NCI-H2171 treated with DMSO at 0.1 percent for 48 hours (cell line): ENCODE results near the gene OR4X1.
"Not testable (repeated sequence)": the region's sequence is repeated elsewhere in the genome, so short reads cannot be mapped to it uniquely, and the experiment has no call there.

Experiments
- DNase-seq: peaks from one replicate; lab custom pipeline; 2025; lab: John Stamatoyannopoulos, UW

The OR4X1 gene, protein sequence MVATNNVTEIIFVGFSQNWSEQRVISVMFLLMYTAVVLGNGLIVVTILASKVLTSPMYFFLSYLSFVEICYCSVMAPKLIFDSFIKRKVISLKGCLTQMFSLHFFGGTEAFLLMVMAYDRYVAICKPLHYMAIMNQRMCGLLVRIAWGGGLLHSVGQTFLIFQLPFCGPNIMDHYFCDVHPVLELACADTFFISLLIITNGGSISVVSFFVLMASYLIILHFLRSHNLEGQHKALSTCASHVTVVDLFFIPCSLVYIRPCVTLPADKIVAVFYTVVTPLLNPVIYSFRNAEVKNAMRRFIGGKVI

GRCh38 chr11:48263423-48263911, at the start of gene OR4X1:
Gene OR4X1 (plus strand): TSS chr11:48263861. CDS start chr11:48263861, 0 bp downstream.
- DNase-seq = no peak

DNA sequence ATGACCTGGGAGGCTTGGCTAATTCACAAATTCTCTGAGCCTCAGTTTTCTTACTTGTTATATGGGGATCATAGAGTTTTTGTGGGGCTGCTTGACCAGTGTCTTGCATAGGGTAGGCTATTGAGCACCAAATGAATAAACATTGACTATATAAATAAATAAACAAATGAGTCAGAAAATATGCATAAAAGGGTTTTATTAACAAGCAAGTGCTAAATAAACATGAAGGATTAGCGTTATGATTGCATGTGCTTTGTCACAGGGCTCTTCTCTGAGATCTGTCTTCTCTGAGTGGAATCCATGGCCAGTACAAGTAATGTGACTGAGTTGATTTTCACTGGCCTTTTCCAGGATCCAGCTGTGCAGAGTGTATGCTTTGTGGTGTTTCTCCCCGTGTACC, 47.2 kb upstream of the OR4X1 start, which contains the start of gene OR4B1:
OR4B1 (plus strand) TSS at position 301 of the 400 bp plus-strand sequence; CDS start at position 301, 0 bp downstream.
- no peak for DNase-seq

- no peak for DNase-seq
Measured at GRCh38 chr11:48228761-48229160, 34.9 kb upstream of the OR4X1 start.

DNA sequence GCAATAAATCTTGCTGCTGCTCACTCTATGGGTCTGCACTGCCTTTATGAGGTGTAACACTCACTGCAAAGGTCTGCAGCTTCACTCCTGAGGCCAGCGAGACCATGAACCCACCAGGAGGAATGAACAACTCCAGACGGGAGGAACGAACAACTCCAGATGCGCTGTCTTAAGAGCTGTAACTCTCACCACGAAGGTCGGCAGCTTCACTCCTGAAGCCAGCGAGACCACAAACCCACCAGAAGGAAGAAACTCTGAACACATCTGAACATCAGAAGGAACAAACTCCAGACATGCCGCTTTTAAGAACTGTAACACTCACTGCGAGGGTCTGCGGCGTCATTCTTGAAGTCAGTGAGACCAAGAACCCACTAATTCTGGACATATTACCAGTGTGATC, 33.6 kb upstream of the OR4X1 start:
- not testable (repeated sequence) for DNase-seq

DNA sequence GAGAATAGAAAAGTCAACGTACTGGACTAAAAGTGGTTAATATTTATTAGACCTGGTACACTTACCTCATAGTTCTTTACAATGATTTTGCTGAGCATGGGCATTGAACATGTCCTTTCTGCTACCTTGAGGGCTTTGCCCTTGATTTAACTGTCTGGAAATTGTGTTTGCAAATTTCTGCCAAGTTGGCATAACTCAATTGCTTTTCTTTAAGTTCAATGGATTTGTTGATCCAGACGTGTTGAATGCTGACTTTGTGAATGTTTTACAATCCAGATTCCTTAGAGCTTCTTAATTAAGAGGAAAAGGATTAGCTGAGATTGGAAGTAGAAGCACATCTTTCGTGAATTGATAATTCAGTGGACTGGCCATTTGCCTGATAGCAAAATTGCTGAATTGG, 25.9 kb upstream of the OR4X1 start:
- DNase-seq = no peak

- no peak for DNase-seq
Measured at GRCh38 chr11:48242501-48242900, 21.2 kb upstream of the OR4X1 start.

DNA sequence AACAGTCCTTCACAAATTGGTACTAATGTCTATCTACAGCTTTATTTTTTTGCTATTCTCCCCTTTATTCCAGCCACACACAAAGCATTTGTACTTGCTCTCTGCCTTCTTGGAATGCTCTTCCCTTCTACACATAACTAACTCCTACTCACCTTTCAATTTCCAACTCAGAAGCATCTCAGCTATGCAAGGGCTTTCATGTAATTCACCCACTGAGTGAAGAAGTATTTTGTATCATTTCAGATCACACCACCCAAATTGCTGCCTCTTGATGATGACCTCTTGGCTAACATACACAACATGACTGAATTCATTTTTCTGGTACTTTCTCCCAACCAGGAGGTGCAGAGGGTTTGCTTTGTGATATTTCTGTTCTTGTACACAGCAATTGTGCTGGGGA, 18.9 kb upstream of the OR4X1 start, which contains the start of gene OR4X2:
OR4X2 (plus strand) TSS at position 301 of the 400 bp plus-strand sequence; CDS start at position 301, 0 bp downstream.
- no peak for DNase-seq

DNA sequence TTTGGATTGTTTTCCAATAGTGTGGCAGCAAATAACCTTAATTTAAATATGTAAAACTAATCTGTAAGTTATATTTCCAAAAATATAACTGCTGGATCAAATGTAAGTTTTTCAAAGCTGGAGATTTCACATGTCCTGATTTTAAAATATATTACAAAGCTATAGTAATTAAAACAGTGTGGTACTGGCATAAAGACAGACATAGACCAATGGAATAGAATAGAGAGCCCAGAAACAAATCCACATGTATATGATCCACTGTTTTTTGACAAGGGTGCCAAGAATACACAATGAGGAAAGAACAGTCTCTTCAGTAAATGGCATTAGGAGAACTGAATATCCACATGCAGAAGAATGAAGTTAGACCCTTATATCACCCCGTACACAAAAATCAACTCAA, 14.8 kb upstream of the OR4X1 start:
- DNase-seq = no peak

DNA sequence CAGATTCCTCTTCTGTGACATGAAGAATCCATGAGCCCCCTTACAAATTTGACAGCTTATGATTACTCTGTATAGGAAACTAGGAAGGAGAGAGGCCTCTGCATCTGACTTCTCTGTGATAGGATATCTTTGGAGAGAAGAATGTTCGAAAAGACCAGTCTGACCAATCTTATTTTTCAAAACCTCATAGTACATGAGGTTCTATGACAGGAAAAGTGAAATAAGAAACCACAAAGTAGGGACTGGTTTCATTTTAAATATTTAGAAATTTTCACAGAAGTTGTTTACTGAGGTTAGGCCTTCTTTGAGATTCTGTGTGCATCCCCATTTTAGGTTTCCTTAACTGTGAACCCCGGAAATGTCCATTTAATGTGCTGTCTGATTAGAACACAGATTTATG, 2.1 kb upstream of the OR4X1 start:
- no peak for DNase-seq

- no peak for DNase-seq
Measured at GRCh38 chr11:48270621-48271020, 7.0 kb downstream of the OR4X1 start.

- DNase-seq = no peak
Measured at GRCh38 chr11:48272606-48273005, 8.9 kb downstream of the OR4X1 start.

DNA sequence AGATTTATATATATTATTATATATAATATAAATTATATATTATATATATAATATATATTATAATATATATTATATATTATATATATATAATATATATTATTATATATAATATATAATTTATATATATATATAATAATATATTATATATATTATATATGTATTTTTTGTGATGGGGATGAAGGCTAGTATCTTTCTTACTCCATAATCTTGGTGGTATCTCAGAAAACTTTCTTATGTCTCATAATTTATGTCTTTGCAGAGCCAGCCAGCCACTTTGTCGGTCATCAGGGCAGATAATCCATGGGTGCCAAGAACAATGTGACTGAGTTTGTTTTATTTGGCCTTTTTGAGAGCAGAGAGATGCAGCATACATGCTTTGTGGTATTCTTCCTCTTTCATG, 42.3 kb downstream of the OR4X1 start, which contains the start of gene OR4S1:
OR4S1 (plus strand) TSS at position 301 of the 400 bp plus-strand sequence; CDS start at position 301, 0 bp downstream.
- DNase-seq = no peak

- DNase-seq = peak; percentile 48
Measured at GRCh38 chr11:48307760-48308386, 44.2 kb downstream of the OR4X1 start.

DNA sequence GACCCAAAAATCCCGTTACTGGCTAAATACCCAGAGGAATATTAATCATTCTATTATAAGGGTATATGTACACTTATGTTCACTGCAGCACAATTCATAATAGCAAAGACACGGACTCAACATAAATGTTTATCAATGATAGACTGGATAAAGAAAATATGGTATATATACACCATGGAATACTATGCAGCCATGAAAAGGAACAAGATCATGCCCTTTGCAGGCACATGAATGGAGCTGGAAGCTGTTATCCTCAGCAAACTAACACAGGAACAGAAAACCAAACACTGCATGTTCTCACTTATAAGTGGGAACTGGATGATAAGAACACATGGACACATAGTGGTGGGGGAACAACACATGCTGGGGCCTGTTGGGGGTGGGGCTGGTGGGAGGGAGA, 49.9 kb downstream of the OR4X1 start:
- DNase-seq = not testable (repeated sequence)
